CD14-positive monocyte (primary cell): ENCODE measurements around the gene IRX1. TPM values are rescaled to one million over a fixed set of nuclear protein-coding genes. Genes with fewer than 3 reads are reported as not detected.

Experiments used
- DNase-seq, 3 donors: peaks; one replicate each; pipeline ENCODE4 v3.0.0-alpha.2; 2011 to 2022
- H2AFZ ChIP-seq: 2 replicates; pipeline ENCODE4 v1.6.0; 2012; ENCODE audit warnings: mild to moderate bottlenecking, low read depth, low read length, inconsistent platforms; ENCODE audit not compliant: insufficient read depth, poor library complexity, severe bottlenecking
- H3K27ac ChIP-seq, 2 donors: 1 replicate in 1 of 2; 2 replicates in 1 of 2; pipeline ENCODE4 v1.5.1; 2012 to 2013; ENCODE audit warnings: low read length in 2 of 2, control low read depth in 1 of 2, inconsistent platforms in 1 of 2, low read depth in 1 of 2, mild to moderate bottlenecking in 1 of 2
- H3K27me3 ChIP-seq, 2 donors: one replicate each; pipeline versions ENCODE4 v1.6.0 to v1.6.1; 2011 to 2013; ENCODE audit warnings: low read length in 2 of 2; ENCODE audit not compliant: control insufficient read depth in 2 of 2, insufficient read depth in 2 of 2
- H3K36me3 ChIP-seq, 2 donors: replicated peaks in 1 of 2; 1 replicate in 1 of 2; 2 replicates in 1 of 2; pipeline versions ENCODE4 v1.5.1 to v1.6.1; 2012 to 2013; ENCODE audit warnings: low read length in 2 of 2, control low read depth in 1 of 2, inconsistent platforms in 1 of 2, mild to moderate bottlenecking in 1 of 2; ENCODE audit not compliant: insufficient read depth in 2 of 2, control insufficient read depth in 1 of 2
- H3K4me1 ChIP-seq, 2 donors: 1 replicate in 1 of 2; 2 replicates in 1 of 2; pipeline versions ENCODE4 v1.5.1 to v1.6.1; 2012 to 2013; ENCODE audit warnings: low read length in 2 of 2, control low read depth in 1 of 2, inconsistent platforms in 1 of 2, mild to moderate bottlenecking in 1 of 2, moderate library complexity in 1 of 2; ENCODE audit not compliant: insufficient read depth in 2 of 2, control insufficient read depth in 1 of 2
- H3K4me2 ChIP-seq: replicated peaks from 2 replicates; pipeline ENCODE3; 2012; ENCODE audit warnings: low read length, moderate library complexity, mild to moderate bottlenecking; ENCODE audit not compliant: poor library complexity, severe bottlenecking; ENCODE audit errors: extremely low read depth
- H3K4me3 ChIP-seq, 3 experiments: fragments of 200-600 bp in 1 of 3; sonication (generic) in 1 of 3; replicated peaks in 1 of 3; 1 replicate in 2 of 3; 2 replicates in 1 of 3; pipeline ENCODE4 v1.5.1; 2011 to 2013; ENCODE audit warnings: low read length in 3 of 3, mild to moderate bottlenecking in 3 of 3, control low read depth in 2 of 3, low read depth in 2 of 3, inconsistent platforms in 1 of 3, moderate library complexity in 1 of 3
- H3K79me2 ChIP-seq: 2 replicates; pipeline ENCODE4 v1.6.0; 2012; ENCODE audit warnings: mild to moderate bottlenecking, control low read depth, inconsistent platforms, low read length, moderate library complexity; ENCODE audit not compliant: insufficient read depth
- H3K9ac ChIP-seq: 2 replicates; pipeline ENCODE4 v1.6.0; 2017; ENCODE audit warnings: low read length, mild to moderate bottlenecking; ENCODE audit not compliant: insufficient read depth, poor library complexity, severe bottlenecking
- H3K9me3 ChIP-seq, 2 donors: replicated peaks in 1 of 2; 1 replicate in 1 of 2; 2 replicates in 1 of 2; pipeline versions ENCODE4 v1.5.1 to v1.6.1; 2012 to 2013; ENCODE audit warnings: low read length in 2 of 2, control low read depth in 1 of 2; ENCODE audit not compliant: control insufficient read depth in 1 of 2, insufficient read depth in 1 of 2
- H4K20me1 ChIP-seq: 2 replicates; pipeline ENCODE4 v1.6.0; 2012; ENCODE audit warnings: mild to moderate bottlenecking, low read length, control low read depth, moderate library complexity; ENCODE audit not compliant: insufficient read depth
- H3K27ac Mint-ChIP-seq, 7 donors: one replicate each; pipeline ENCODE4 v1.8.0; 2020; ENCODE audit warnings: mild to moderate bottlenecking in 7 of 7, mixed read lengths in 7 of 7, moderate library complexity in 6 of 7, inconsistent platforms in 2 of 7
- H3K27me3 Mint-ChIP-seq, 3 donors: one replicate each; pipeline ENCODE4 v1.8.0; 2021 to 2022; ENCODE audit warnings: low read depth in 3 of 3, mild to moderate bottlenecking in 3 of 3, mixed read lengths in 3 of 3, moderate library complexity in 3 of 3, inconsistent platforms in 1 of 3
- H3K36me3 Mint-ChIP-seq, 2 donors: one replicate each; pipeline ENCODE4 v1.8.0; 2020; ENCODE audit warnings: mixed read lengths in 2 of 2, inconsistent platforms in 1 of 2, mild to moderate bottlenecking in 1 of 2
- H3K4me1 Mint-ChIP-seq: one replicate; pipeline ENCODE4 v1.8.0; 2020; ENCODE audit warnings: mild to moderate bottlenecking, mixed read lengths
- H3K4me3 Mint-ChIP-seq, 2 donors: one replicate each; pipeline ENCODE4 v1.8.0; 2020; ENCODE audit warnings: mild to moderate bottlenecking in 2 of 2, mixed read lengths in 2 of 2, moderate library complexity in 1 of 2
- H3K9me3 Mint-ChIP-seq, 7 donors: one replicate each; pipeline ENCODE4 v1.8.0; 2020 to 2022; ENCODE audit warnings: mixed read lengths in 7 of 7, mild to moderate bottlenecking in 6 of 7, moderate library complexity in 6 of 7, inconsistent platforms in 2 of 7
- CTCF ChIP-seq: fragments of 200-600 bp; IDR thresholded peaks from one replicate; pipeline ENCODE4 v1.8.0; 2022; ENCODE audit warnings: antibody characterized with exemption, mild to moderate bottlenecking
- WGBS: methylation state at CpG from one replicate; pipeline ENCODE4 v1.1.5; 2013; ENCODE audit warnings: missing lambda C conversion rate; ENCODE audit not compliant: insufficient coverage; 5-methylcytosine and 5-hydroxymethylcytosine counted together
- intact Hi-C, 2 donors: fragments of 100-400 bp; cut with micrococcal nuclease; formaldehyde crosslinking; loops; one replicate each; pipeline versions ENCODE4 v1.15.0 to v1.15.1; 2023
- polyA plus RNA-seq, 3 donors: library from polyadenylated mRNA; depleted of rRNA in 1 of 3; unstranded in 2 of 3; stranded (reverse) in 1 of 3; fragments of 300-500 nt in 2 of 3; fragments of >200 nt in 1 of 3; fragmentation: Illumina TruSeq in 2 of 3; gene quantifications; 1 replicate in 2 of 3; 2 replicates in 1 of 3; pipeline ENCODE4 v1.2.3, GENCODE V29; 2012 to 2021

IRX1 gene
- polyA plus RNA-seq, 3 donors, result not detected

GRCh38 chr5:3615829-3616228 is 20.2 kb downstream of the IRX1 start:
- H3K27ac Mint-ChIP-seq, result no peak overlapping the region
- Histone ChIP-seq H3K27ac (no peak overlapping the region), H3K9ac (no peak overlapping the region), H3K4me2 (no peak overlapping the region), H2AFZ (no peak overlapping the region), H3K4me1 (no peaks in the 10 kb centered on the region), H3K36me3 (no peaks in the 10 kb centered on the region), H3K9me3 (no peaks in the 10 kb centered on the region), H3K27me3 (peaks cover 0 to under 1% of the 10 kb centered on the region in 2 donors), H4K20me1 (no peaks in the 10 kb centered on the region), H3K4me3 (no peak overlapping the region), H3K79me2 (no peaks in the 10 kb centered on the region)
- intact Hi-C loops, result no loop called here
- no peak overlapping the region for H3K4me3 Mint-ChIP-seq
- WGBS, result 95% methylated on average over 12 of the region's 13 CpGs
- H3K36me3 Mint-ChIP-seq, result no peaks in the 10 kb centered on the region
- DNase-seq, result no peak
- no peaks in the 10 kb centered on the region for H3K4me1 Mint-ChIP-seq
- peaks cover 0 to 6% (median 0%) of the 10 kb centered on the region in 7 donors for H3K9me3 Mint-ChIP-seq
- H3K27me3 Mint-ChIP-seq, result peaks cover 1 to 8% (median 2%) of the 10 kb centered on the region in 3 donors
- no peak for TF ChIP-seq CTCF

GRCh38 chr5:3619579-3619978 is 23.9 kb downstream of the IRX1 start:
- Histone ChIP-seq H2AFZ (no peak overlapping the region), H3K36me3 (no peaks in the 10 kb centered on the region), H3K9me3 (no peaks in the 10 kb centered on the region), H3K79me2 (no peaks in the 10 kb centered on the region), H3K27me3 (no peaks in the 10 kb centered on the region), H3K4me3 (no peak overlapping the region), H4K20me1 (no peaks in the 10 kb centered on the region), H3K4me2 (no peak overlapping the region), H3K4me1 (no peaks in the 10 kb centered on the region), H3K27ac (no peak overlapping the region), H3K9ac (no peak overlapping the region)
- H3K4me1 Mint-ChIP-seq, result no peaks in the 10 kb centered on the region
- DNase-seq, result no peak
- no peak overlapping the region for H3K27ac Mint-ChIP-seq
- TF ChIP-seq CTCF, result no peak
- 80% methylated on average over 1 of the region's 6 CpGs for WGBS
- intact Hi-C loops, result no loop called here
- H3K9me3 Mint-ChIP-seq, result peaks cover 0 to 8% (median 0%) of the 10 kb centered on the region in 7 donors
- H3K4me3 Mint-ChIP-seq, result no peak overlapping the region
- H3K27me3 Mint-ChIP-seq, result peaks cover 0 to 8% (median 1%) of the 10 kb centered on the region in 3 donors
- H3K36me3 Mint-ChIP-seq, result no peaks in the 10 kb centered on the region
